ENCODE measurements around the gene PIK3C2A. TPM values are rescaled to one million over a fixed set of nuclear protein-coding genes. Genes with fewer than 3 reads are reported as not detected.

PIK3C2A gene
- total and polyA plus RNA-seq, 2 donors (not counting 1 experiment from before 2014, with no cell fraction given), result 7.0 to 48.8 TPM

DNA sequence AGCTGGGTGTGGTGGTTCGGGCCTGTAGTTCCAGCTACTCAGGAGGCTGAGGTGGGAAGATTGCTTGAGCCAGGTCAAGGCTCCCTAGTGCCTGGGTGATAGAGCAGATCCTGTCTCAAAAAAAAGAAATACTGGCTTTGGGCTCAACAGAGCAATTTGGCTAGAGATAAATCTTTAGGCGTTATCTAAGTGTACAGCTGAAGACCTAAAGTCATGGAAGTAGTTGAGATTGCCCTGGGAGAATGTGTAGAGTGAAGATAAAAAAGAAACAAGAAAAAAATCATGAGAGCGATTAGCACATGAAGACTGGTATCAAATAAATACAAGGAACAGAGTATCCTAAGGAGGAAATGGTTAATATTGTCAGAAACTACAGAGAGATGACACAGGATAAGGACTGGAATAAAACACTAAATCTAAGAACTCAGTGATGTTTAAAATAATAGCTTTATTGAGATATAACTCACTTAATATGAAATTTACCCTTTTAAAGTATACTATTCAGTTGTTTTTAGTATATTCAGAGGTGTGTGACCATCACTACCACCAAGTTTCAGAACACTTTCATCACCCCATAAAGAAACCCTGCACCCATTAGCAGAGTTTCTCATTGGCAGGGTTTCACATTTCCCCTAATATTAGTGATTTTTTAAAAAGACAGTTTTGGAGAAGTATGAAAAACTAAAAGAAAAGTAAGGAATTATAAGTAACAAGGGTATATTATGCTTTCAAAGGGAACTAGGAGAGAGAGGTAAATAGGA is 20.7 kb downstream of the PIK3C2A start:
- WGBS (ENCODE audit: insufficient coverage), result 100% methylated on average over 2 of the region's 3 CpGs
- no peaks in the 10 kb centered on the region for H3K9me3 Mint-ChIP-seq (ENCODE audit: insufficient read depth)

More for the DNA sequence above, 20.7 kb downstream of the PIK3C2A start:
- Histone ChIP-seq H3K4me1 (ENCODE audit: control insufficient read depth in 2 of 2, insufficient read depth in 2 of 2, low read length in 2 of 2) (no peaks in the 10 kb centered on the region), H3K4me3 (ENCODE audit: control extremely low read depth in 1 of 5, extremely low read depth in 1 of 5, insufficient read depth in 1 of 5, low read depth in 2 of 5, low read length in 4 of 5) (no peak overlapping the region), H3K27me3 (replicated peaks in 1 of 4; ENCODE audit: control extremely low read depth in 1 of 4, control insufficient read depth in 3 of 4, insufficient read depth in 4 of 4, low read length in 3 of 4) (no peaks in the 10 kb centered on the region), H3K27ac (ENCODE audit: low read length in 2 of 2) (no peak overlapping the region), H3K9ac (ENCODE audit: low read length) (no peak overlapping the region), H3K79me2 (ENCODE audit: control insufficient read depth, insufficient read depth, low read length) (peaks cover 78% of the 10 kb centered on the region), H2AFZ (ENCODE audit: insufficient read depth, low read depth, low read length, poor library complexity, severe bottlenecking) (no peak overlapping the region), H4K20me1 (ENCODE audit: control insufficient read depth, insufficient read depth, low read length, poor library complexity, severe bottlenecking) (peaks cover 27% of the 10 kb centered on the region), H3K36me3 (replicated peaks in 1 of 2; ENCODE audit: control extremely low read depth in 1 of 2, control insufficient read depth in 1 of 2, extremely low read depth in 1 of 2, insufficient read depth in 2 of 2, low read length in 1 of 2) (peaks cover 6 to 7% of the 10 kb centered on the region in 2 experiments), H3K4me2 (replicated peaks; ENCODE audit: low read depth, low read length, poor library complexity, severe bottlenecking) (no peak overlapping the region), H3K9me3 (ENCODE audit: control extremely low read depth in 1 of 3, control insufficient read depth in 2 of 3, insufficient read depth in 1 of 3, low read length in 2 of 3) (no peaks in the 10 kb centered on the region)
- ChIA-PET CTCF (no interaction called here), POLR2A (no interaction called here)
- ATAC-seq (ENCODE audit: low read depth) (no peak), DNase-seq (no peak)
- H3K4me1 Mint-ChIP-seq, result peaks cover 3% of the 10 kb centered on the region
- H3K27ac Mint-ChIP-seq, result no peak overlapping the region
- TF ChIP-seq CTCF (IDR thresholded peaks at IDR 0.05) (no peak), EZH2 (IDR thresholded peaks at IDR 0.05; ENCODE audit: borderline replicate concordance, insufficient read depth, low read depth, low read length, poor library complexity, severe bottlenecking) (no peak)
- intact Hi-C loops (cut with micrococcal nuclease), result no loop called here
- H3K4me3 Mint-ChIP-seq, result no peak overlapping the region
- no peaks in the 10 kb centered on the region for H3K27me3 Mint-ChIP-seq
